ENCODE results near the gene ZBTB33. TPM values are rescaled to one million over a fixed set of nuclear protein-coding genes. Genes with fewer than 3 reads are reported as not detected.

The ZBTB33 gene
- total and polyA plus RNA-seq, 10 donors, result 4.7 to 23.7 (median 17.4) TPM

GRCh38 chrX:120253784-120254183, 3.2 kb downstream of the ZBTB33 start:
- no peak overlapping the region for H3K27ac ChIP-seq
- TF ChIP-seq, protein P1, sequence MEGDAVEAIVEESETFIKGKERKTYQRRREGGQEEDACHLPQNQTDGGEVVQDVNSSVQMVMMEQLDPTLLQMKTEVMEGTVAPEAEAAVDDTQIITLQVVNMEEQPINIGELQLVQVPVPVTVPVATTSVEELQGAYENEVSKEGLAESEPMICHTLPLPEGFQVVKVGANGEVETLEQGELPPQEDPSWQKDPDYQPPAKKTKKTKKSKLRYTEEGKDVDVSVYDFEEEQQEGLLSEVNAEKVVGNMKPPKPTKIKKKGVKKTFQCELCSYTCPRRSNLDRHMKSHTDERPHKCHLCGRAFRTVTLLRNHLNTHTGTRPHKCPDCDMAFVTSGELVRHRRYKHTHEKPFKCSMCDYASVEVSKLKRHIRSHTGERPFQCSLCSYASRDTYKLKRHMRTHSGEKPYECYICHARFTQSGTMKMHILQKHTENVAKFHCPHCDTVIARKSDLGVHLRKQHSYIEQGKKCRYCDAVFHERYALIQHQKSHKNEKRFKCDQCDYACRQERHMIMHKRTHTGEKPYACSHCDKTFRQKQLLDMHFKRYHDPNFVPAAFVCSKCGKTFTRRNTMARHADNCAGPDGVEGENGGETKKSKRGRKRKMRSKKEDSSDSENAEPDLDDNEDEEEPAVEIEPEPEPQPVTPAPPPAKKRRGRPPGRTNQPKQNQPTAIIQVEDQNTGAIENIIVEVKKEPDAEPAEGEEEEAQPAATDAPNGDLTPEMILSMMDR (IDR thresholded peaks at IDR 0.05 in 8 of 11, conservative IDR thresholded peaks at IDR 0.05 in 3 of 11), result no peak
- TF ChIP-seq POLR2A (IDR thresholded peaks at IDR 0.05) (no peak), POLR2AphosphoS5 (IDR thresholded peaks at IDR 0.05) (no peak)
- peaks cover 0 to 30% (median 5%) of the 10 kb centered on the region in 6 donors for H3K36me3 ChIP-seq
- H3K4me3 ChIP-seq, result no peak overlapping the region
- H3K27me3 ChIP-seq (replicated peaks in 1 of 7), result no peaks in the 10 kb centered on the region
- peaks cover 0 to 26% (median 16%) of the 10 kb centered on the region in 6 donors for H3K4me1 ChIP-seq
- H3K9me3 ChIP-seq, result no peaks in the 10 kb centered on the region
- intact Hi-C loops (cut with DNase I; ENCODE audit: low total_unique reads), result no loop called here
- no peak for DNase-seq
- WGBS, 5 donors, result 74 to 95% (median 87%) methylated on average over 6 of the region's 6 CpGs

GRCh38 chrX:120260369-120260768, 9.8 kb downstream of the ZBTB33 start:
- Histone ChIP-seq H3K4me3 (no peak overlapping the region), H3K27me3 (replicated peaks in 1 of 7) (no peaks in the 10 kb centered on the region), H3K4me1 (peaks cover 0 to 13% (median 2%) of the 10 kb centered on the region in 6 donors), H3K9me3 (no peaks in the 10 kb centered on the region), H3K27ac (no peak overlapping the region), H3K36me3 (peaks cover 0 to 7% (median 0%) of the 10 kb centered on the region in 6 donors)
- TF ChIP-seq POLR2A (IDR thresholded peaks at IDR 0.05) (no peak), POLR2AphosphoS5 (IDR thresholded peaks at IDR 0.05) (no peak)
- TF ChIP-seq, protein P1 (IDR thresholded peaks at IDR 0.05 in 8 of 11, conservative IDR thresholded peaks at IDR 0.05 in 3 of 11), result no peak
- no peak for DNase-seq
- 51 to 87% (median 82%) methylated on average over 3 of the region's 3 CpGs for WGBS, 5 donors
- intact Hi-C loops (cut with DNase I; ENCODE audit: low total_unique reads), result no loop called here

DNA sequence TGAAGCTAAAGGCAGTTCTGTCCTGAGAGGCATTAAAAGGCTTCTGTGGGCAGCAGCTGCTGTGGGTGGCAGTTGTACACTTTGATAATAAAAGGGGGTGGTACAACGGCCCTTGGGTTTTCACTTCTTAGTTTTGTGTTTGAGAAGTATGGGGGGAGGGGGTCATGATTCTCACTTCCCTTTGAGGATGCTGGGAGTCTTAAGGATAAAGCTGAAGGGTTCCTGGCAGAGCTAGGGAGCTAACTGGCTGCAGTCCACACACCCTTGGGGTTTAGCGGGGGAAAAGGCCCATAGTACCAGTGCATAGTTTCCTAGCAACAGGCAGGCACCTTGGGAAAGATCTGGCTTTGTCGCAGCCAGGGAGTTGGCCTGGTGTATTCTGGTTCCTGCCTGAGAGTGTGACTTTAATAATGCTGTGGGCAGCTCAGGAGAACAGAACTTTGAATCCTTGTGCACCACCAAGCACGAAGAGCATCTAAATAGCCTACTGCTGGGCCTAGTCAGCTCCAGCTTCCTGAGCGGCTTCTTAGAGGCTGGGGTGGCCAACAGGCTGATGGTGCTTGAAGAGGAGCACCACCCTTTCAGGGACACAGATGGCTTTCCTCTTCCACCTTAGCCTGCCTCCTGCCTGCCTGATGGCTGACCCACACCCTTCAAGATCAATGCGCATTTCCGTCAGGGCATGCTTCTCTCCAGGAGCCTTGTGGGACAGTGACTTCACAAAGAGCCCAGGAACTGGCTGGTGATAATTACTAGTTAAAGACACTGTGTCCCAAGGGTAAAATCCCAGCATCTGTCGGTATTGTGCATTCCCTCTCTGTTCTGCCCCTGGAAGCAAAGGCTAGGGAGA, 12.5 kb downstream of the ZBTB33 start:
- TF ChIP-seq POLR2AphosphoS5 (IDR thresholded peaks at IDR 0.05), result no peak
- TF ChIP-seq POLR2A (IDR thresholded peaks at IDR 0.05), result no peak
- TF ChIP-seq, protein P1 (IDR thresholded peaks at IDR 0.05 in 8 of 11, conservative IDR thresholded peaks at IDR 0.05 in 3 of 11), result no peak
- no peak for DNase-seq
- H3K36me3 ChIP-seq, result no peaks in the 10 kb centered on the region
- peaks cover 0 to 13% (median 0%) of the 10 kb centered on the region in 6 donors for H3K4me1 ChIP-seq
- no peaks in the 10 kb centered on the region for H3K9me3 ChIP-seq
- H3K27me3 ChIP-seq (replicated peaks in 1 of 7), result no peaks in the 10 kb centered on the region
- WGBS, 5 donors, result 55 to 74% (median 67%) methylated on average over 4 to 8 of the region's 8 CpGs
- intact Hi-C loops (cut with DNase I; ENCODE audit: low total_unique reads), result no loop called here
- no peak overlapping the region for H3K27ac ChIP-seq
- H3K4me3 ChIP-seq, result no peak overlapping the region

DNA sequence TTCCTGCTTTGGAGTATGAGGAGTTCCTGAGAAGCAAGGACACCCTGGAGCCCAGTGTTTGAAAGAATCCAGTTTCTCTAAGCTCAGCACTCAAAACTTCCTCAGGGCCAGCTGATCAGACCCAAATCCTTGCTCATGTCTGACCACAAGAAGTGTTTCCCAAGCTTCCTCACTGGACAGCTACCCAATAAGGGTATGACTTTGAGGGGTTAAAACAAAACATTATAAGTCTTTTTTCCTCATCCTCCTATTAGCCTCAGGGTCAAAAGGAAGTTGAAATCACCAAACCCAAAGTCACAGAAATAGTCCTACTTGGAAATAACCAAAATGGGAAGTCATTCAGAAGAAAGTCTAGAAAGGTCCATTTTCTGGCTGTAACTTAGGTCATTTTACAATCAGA, 13.7 kb downstream of the ZBTB33 start:
- Histone ChIP-seq H3K27me3 (replicated peaks in 1 of 7) (no peaks in the 10 kb centered on the region), H3K4me3 (no peak overlapping the region), H3K27ac (peak overlapping the region in 3 of 8 donors; percentile 21 to 52 (median 48)), H3K4me1 (peaks cover 0 to 13% (median 0%) of the 10 kb centered on the region in 6 donors), H3K9me3 (no peaks in the 10 kb centered on the region), H3K36me3 (no peaks in the 10 kb centered on the region)
- intact Hi-C loops (cut with DNase I; ENCODE audit: low total_unique reads), result no loop called here
- TF ChIP-seq, protein P1 (IDR thresholded peaks at IDR 0.05 in 8 of 11, conservative IDR thresholded peaks at IDR 0.05 in 3 of 11), result no peak
- no peak for TF ChIP-seq POLR2A (IDR thresholded peaks at IDR 0.05)
- no peak for TF ChIP-seq POLR2AphosphoS5 (IDR thresholded peaks at IDR 0.05)
- DNase-seq, result no peak
